K562 (cell line): ENCODE measurements around the gene UPK2. TPM values are rescaled to one million over a fixed set of nuclear protein-coding genes. Genes with fewer than 3 reads are reported as not detected.

Experiments used
- ARID1B ChIP-seq: fragments of 450-650 bp; IDR thresholded peaks from 2 replicates; pipeline ENCODE4 v1.6.1; 2016; ENCODE audit warnings: antibody characterized with exemption, mild to moderate bottlenecking, inconsistent platforms
- BRF1 ChIP-seq: IDR thresholded peaks from 3 replicates; pipeline ENCODE4 v1.6.1; 2011; ENCODE audit warnings: borderline replicate concordance, mild to moderate bottlenecking; ENCODE audit not compliant: insufficient read length; ENCODE audit errors: extremely low read depth
- CEBPG ChIP-seq, 3 experiments: fragments of 200-800 bp in 1 of 3; sonication (Bioruptor generic) in 1 of 3; sonication (generic) in 1 of 3; formaldehyde crosslinking in 1 of 3; IDR thresholded peaks in 2 of 3; conservative IDR thresholded peaks in 1 of 3; 2 replicates each; pipeline versions ENCODE4 v1.6.1 to v1.8.0; 2016 to 2022; ENCODE audit warnings: missing compliant biosample characterization in 2 of 3, missing genetic modification characterization in 2 of 3, mild to moderate bottlenecking in 1 of 3, missing genetic modification reagents in 1 of 3
- EGR1 ChIP-seq: fragments of 450-650 bp; conservative IDR thresholded peaks from 2 replicates; pipeline ENCODE4 v1.6.1; 2017; ENCODE audit warnings: mild to moderate bottlenecking
- GABPA ChIP-seq: fragments of 200-800 bp; sonication (Bioruptor generic); conservative IDR thresholded peaks from 2 replicates; pipeline ENCODE4 v1.6.1; 2016; ENCODE audit warnings: low read depth, missing genetic modification characterization, missing compliant biosample characterization
- GABPB2 ChIP-seq: fragments of 250-450 bp; sonication (Bioruptor Pico); conservative IDR thresholded peaks from 2 replicates; pipeline ENCODE4 v1.5.1; 2021; ENCODE audit warnings: mild to moderate bottlenecking
- ILK ChIP-seq: fragments of 450-650 bp; IDR thresholded peaks from 2 replicates; pipeline ENCODE4 v1.6.1; 2016; ENCODE audit warnings: missing genetic modification characterization, low read depth, mild to moderate bottlenecking, missing compliant biosample characterization, moderate library complexity, borderline replicate concordance
- MBD2 ChIP-seq: sonication (generic); IDR thresholded peaks from 2 replicates; pipeline ENCODE4 v1.6.1; 2016; ENCODE audit warnings: low read depth, borderline replicate concordance
- MCM2 ChIP-seq: fragments of 450-650 bp; IDR thresholded peaks from 2 replicates; pipeline ENCODE4 v1.6.1; 2017; ENCODE audit warnings: low read depth, mild to moderate bottlenecking
- NEUROD1 ChIP-seq: fragments of 150-350 bp; IDR thresholded peaks from 2 replicates; pipeline ENCODE4 v1.6.1; 2014; ENCODE audit warnings: borderline replicate concordance, low read length, low read depth; ENCODE audit not compliant: partially characterized antibody
- NR4A1 ChIP-seq, 2 experiments: fragments of 250-450 bp in 1 of 2; fragments of 450-650 bp in 1 of 2; sonication (Bioruptor Pico) in 1 of 2; IDR thresholded peaks; 2 replicates each; pipeline versions ENCODE4 v1.4.0 to v1.6.1; 2016 to 2020; ENCODE audit warnings: mild to moderate bottlenecking in 2 of 2, missing compliant biosample characterization in 1 of 2, missing genetic modification characterization in 1 of 2, moderate library complexity in 1 of 2
- RAD51 ChIP-seq: fragments of 450-650 bp; IDR thresholded peaks from 2 replicates; pipeline ENCODE4 v1.7.1; 2016; ENCODE audit warnings: low read depth, mild to moderate bottlenecking, borderline replicate concordance
- TAF7 ChIP-seq: fragments of 450-650 bp; IDR thresholded peaks from 2 replicates; pipeline ENCODE4 v1.6.1; 2016; ENCODE audit warnings: missing genetic modification characterization, missing compliant biosample characterization
- TCF3 ChIP-seq: sonication (generic); formaldehyde crosslinking; IDR thresholded peaks from 2 replicates; pipeline ENCODE4 v1.4.0; 2020; ENCODE audit warnings: mild to moderate bottlenecking, missing genetic modification reagents
- THRAP3 ChIP-seq: fragments of 450-650 bp; IDR thresholded peaks from 2 replicates; pipeline ENCODE4 v1.6.1; 2016; ENCODE audit warnings: mild to moderate bottlenecking, inconsistent platforms, borderline replicate concordance
- ZNF12 ChIP-seq: sonication (generic); formaldehyde crosslinking; IDR thresholded peaks from 2 replicates; pipeline ENCODE4 v1.4.0; 2020; ENCODE audit warnings: mild to moderate bottlenecking, missing genetic modification reagents
- ZNF253 ChIP-seq: fragments of 250-450 bp; sonication (Bioruptor Pico); conservative IDR thresholded peaks from 2 replicates; pipeline ENCODE4 v1.6.1; 2021; ENCODE audit warnings: mild to moderate bottlenecking
- ZNF274 ChIP-seq: IDR thresholded peaks from 2 replicates; pipeline ENCODE4 v1.6.1; 2011; ENCODE audit warnings: low read depth, mild to moderate bottlenecking, low read length, moderate library complexity, borderline replicate concordance
- ZNF408 ChIP-seq: fragments of 250-450 bp; sonication (Bioruptor Pico); IDR thresholded peaks from 2 replicates; pipeline ENCODE4 v1.4.0; 2020; ENCODE audit warnings: low read depth, mild to moderate bottlenecking, moderate library complexity
- ZNF707 ChIP-seq: fragments of 250-450 bp; sonication (Bioruptor Pico); conservative IDR thresholded peaks from 2 replicates; pipeline ENCODE4 v1.8.0; 2022; ENCODE audit warnings: inconsistent platforms, mild to moderate bottlenecking, moderate library complexity
- polyA plus RNA-seq, 8 experiments: library from polyadenylated mRNA; depleted of rRNA in 4 of 8; stranded (reverse) in 5 of 8; unstranded in 3 of 8; fragments of >200 nt; fragmentation: Nextera tagmentation in 2 of 8; fragmentation: Illumina TruSeq in 1 of 8; extraction: Ambion mirVana in 2 of 8; extraction: Trizol in 1 of 8; gene quantifications; 2 replicates each; pipeline versions ENCODE4 v1.2.1 to v1.2.3, GENCODE V29; 2011 to 2014; ENCODE audit warnings: inconsistent platforms in 1 of 8, missing spikeins in 1 of 8
- total RNA-seq, 7 experiments: library from RNA; depleted of rRNA in 6 of 7; stranded (reverse); fragments of >200 nt in 6 of 7; fragmentation: Illumina TruSeq in 2 of 7; extraction: Trizol in 2 of 7; gene quantifications; 2 replicates each; pipeline versions ENCODE4 v1.2.1 to v1.2.3, GENCODE V29; 2011 to 2021; ENCODE audit warnings: low replicate concordance in 1 of 7
- TF ChIP-seq, protein P1 (sequence below), 2 experiments: fragments of 200-800 bp in 1 of 2; sonication (Bioruptor generic) in 1 of 2; sonication (generic) in 1 of 2; formaldehyde crosslinking in 1 of 2; IDR thresholded peaks in 1 of 2; conservative IDR thresholded peaks in 1 of 2; 2 replicates each; pipeline versions ENCODE4 v1.5.0 to v1.6.1; 2016 to 2020; ENCODE audit warnings: missing compliant biosample characterization in 1 of 2, missing genetic modification characterization in 1 of 2, missing genetic modification reagents in 1 of 2
- TF ChIP-seq, protein P2 (sequence below): IDR thresholded peaks from 2 replicates; pipeline ENCODE4 v1.6.1; 2016; ENCODE audit warnings: missing genetic modification characterization, missing compliant biosample characterization
- TF ChIP-seq, protein P3 (sequence below): fragments of 450-650 bp; formaldehyde crosslinking; IDR thresholded peaks from 2 replicates; pipeline ENCODE4 v1.4.0; 2020; ENCODE audit warnings: mild to moderate bottlenecking

The UPK2 gene
- total and polyA plus RNA-seq, 9 of the 15 experiments (the other 6 are each of a cell fraction or from before 2014, with no cell fraction given), result not detected

DNA sequence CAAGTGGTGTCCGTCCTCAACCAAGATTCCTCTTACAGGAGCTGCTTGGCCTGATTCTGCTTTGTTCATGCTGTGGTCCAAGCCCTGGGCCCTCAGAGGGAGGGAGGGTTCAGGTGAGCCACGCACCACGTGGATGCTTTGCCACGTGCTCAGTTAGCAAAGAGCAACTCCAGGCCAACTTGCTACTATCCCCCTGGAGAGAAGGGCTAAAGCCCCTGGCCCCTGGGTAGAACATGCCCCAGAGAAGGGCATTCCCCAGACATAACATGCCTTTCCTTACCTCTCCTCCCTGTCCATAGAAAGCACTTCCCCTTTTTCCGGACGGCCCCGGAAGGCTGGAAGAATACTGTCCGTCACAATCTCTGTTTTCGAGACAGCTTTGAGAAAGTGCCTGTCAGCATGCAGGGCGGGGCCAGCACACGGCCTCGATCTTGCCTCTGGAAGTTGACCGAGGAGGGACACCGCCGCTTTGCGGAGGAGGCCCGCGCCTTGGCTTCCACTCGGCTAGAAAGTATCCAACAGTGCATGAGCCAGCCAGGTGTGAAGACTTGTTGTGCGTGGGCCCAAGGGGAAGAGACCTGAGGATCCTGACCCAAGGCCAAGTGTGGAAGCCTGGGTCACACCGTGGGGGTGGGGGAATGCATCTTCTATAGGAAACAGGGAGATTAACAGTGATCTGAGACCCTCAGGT is 24.2 kb downstream of the UPK2 start (continued):
- TF ChIP-seq GABPB2 (CRISPR knock-in tag) (no peak), GABPA (tag) (peak; percentile 86), NEUROD1 (no peak), MBD2 (0 out of 2 replicates have a peak, but pooled peaks have one; percentile 29), ZNF707 (CRISPR knock-in tag) (no peak), ARID1B (peak; percentile 54), ZNF408 (no peak), ZNF253 (CRISPR knock-in tag) (no peak), TAF7 (no peak), BRF1 (no peak), THRAP3 (no peak), ILK (no peak), TCF3 (no peak; the same call in 1 of the 2 replicates), CEBPG (CRISPR knock-in tag; IDR thresholded peaks at IDR 0.05) (no peak), CEBPG (tag; conservative IDR thresholded peaks at IDR 0.05 in 1 of 2, IDR thresholded peaks at IDR 0.05 in 1 of 2) (no peak), ZNF12 (CRISPR knock-in tag) (no peak), MCM2 (no peak), ZNF274 (no peak), RAD51 (peak; percentile 82), NR4A1 (CRISPR knock-in tag; IDR thresholded peaks at IDR 0.05) (0 out of 2 replicates have a peak, but pooled peaks have one; percentile 25), NR4A1 (tag; IDR thresholded peaks at IDR 0.05) (peak; percentile 73; the same call in 1 of the 2 replicates), EGR1 (peak; percentile 68)
- TF ChIP-seq, protein P1, sequence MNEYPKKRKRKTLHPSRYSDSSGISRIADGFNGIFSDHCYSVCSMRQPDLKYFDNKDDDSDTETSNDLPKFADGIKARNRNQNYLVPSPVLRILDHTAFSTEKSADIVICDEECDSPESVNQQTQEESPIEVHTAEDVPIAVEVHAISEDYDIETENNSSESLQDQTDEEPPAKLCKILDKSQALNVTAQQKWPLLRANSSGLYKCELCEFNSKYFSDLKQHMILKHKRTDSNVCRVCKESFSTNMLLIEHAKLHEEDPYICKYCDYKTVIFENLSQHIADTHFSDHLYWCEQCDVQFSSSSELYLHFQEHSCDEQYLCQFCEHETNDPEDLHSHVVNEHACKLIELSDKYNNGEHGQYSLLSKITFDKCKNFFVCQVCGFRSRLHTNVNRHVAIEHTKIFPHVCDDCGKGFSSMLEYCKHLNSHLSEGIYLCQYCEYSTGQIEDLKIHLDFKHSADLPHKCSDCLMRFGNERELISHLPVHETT (CRISPR knock-in tag; conservative IDR thresholded peaks at IDR 0.05 in 1 of 2, IDR thresholded peaks at IDR 0.05 in 1 of 2), result 0 out of 4 replicates have a peak, but pooled peaks of 1 of the 2 experiments have one; percentile 33
- TF ChIP-seq, protein P2, sequence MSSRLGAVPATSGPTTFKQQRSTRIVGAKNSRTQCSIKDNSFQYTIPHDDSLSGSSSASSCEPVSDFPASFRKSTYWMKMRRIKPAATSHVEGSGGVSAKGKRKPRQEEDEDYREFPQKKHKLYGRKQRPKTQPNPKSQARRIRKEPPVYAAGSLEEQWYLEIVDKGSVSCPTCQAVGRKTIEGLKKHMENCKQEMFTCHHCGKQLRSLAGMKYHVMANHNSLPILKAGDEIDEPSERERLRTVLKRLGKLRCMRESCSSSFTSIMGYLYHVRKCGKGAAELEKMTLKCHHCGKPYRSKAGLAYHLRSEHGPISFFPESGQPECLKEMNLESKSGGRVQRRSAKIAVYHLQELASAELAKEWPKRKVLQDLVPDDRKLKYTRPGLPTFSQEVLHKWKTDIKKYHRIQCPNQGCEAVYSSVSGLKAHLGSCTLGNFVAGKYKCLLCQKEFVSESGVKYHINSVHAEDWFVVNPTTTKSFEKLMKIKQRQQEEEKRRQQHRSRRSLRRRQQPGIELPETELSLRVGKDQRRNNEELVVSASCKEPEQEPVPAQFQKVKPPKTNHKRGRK (tag), result no peak
- TF ChIP-seq, protein P3, sequence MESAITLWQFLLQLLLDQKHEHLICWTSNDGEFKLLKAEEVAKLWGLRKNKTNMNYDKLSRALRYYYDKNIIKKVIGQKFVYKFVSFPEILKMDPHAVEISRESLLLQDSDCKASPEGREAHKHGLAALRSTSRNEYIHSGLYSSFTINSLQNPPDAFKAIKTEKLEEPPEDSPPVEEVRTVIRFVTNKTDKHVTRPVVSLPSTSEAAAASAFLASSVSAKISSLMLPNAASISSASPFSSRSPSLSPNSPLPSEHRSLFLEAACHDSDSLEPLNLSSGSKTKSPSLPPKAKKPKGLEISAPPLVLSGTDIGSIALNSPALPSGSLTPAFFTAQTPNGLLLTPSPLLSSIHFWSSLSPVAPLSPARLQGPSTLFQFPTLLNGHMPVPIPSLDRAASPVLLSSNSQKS (CRISPR knock-in tag), result no peak
